Psoas muscle (tissue), 8 donors: ENCODE data around the gene SMARCD3. TPM values are rescaled to one million over a fixed set of nuclear protein-coding genes. Genes with fewer than 3 reads are reported as not detected.

Source experiments
- ATAC-seq, 4 donors: fragments of 200-7000 bp; cut with Tn5 transposase; one replicate each; pipeline ENCODE4 v1.9.1; 2020; ENCODE audit warnings: moderate library complexity in 3 of 4, mild to moderate bottlenecking in 2 of 4
- DNase-seq, 2 donors: peaks; one replicate each; pipeline ENCODE4 v3.0.0-alpha.2; 2020
- H3K27ac ChIP-seq: fragments of 200-600 bp; one replicate; pipeline ENCODE4 v1.8.0; 2022
- H3K27me3 ChIP-seq, 3 donors: fragments of 200-600 bp in 1 of 3; one replicate each; pipeline versions ENCODE4 v1.6.1 to v1.8.0; 2013 to 2022; ENCODE audit warnings: low read length in 2 of 3, mild to moderate bottlenecking in 2 of 3, moderate library complexity in 1 of 3; ENCODE audit not compliant: insufficient read depth in 3 of 3
- H3K36me3 ChIP-seq, 2 donors: fragments of 200-600 bp in 1 of 2; one replicate each; pipeline versions ENCODE4 v1.6.1 to v1.8.0; 2013 to 2022; ENCODE audit warnings: low read depth in 1 of 2, mild to moderate bottlenecking in 1 of 2, moderate library complexity in 1 of 2; ENCODE audit not compliant: insufficient read depth in 1 of 2
- H3K4me1 ChIP-seq: fragments of 200-600 bp; one replicate; pipeline ENCODE4 v1.8.0; 2022
- H3K4me3 ChIP-seq: fragments of 200-600 bp; one replicate; pipeline ENCODE4 v1.8.0; 2022; ENCODE audit warnings: mild to moderate bottlenecking
- H3K9me3 ChIP-seq: fragments of 200-600 bp; one replicate; pipeline ENCODE4 v1.8.0; 2022
- WGBS, 3 donors: extraction: QIAGEN DNeasy Blood & Tissue Kit; methylation state at CpG; one replicate each; pipeline versions ENCODE4 v1.1.6 to v1.1.7; 2013; 5-methylcytosine and 5-hydroxymethylcytosine counted together
- intact Hi-C, 2 donors: fragments of 100-400 bp; cut with DNase I; formaldehyde crosslinking; loops; one replicate each; pipeline versions ENCODE4 v1.11.0 to v1.14.2; 2022
- polyA plus RNA-seq, 3 donors: library from polyadenylated mRNA; stranded (reverse); fragments of 200-250 nt; gene quantifications; one replicate each; pipeline ENCODE4 v1.2.3, GENCODE V29; 2013
- total RNA-seq, 4 donors: library from RNA; stranded (reverse); fragmentation: NEBNext Ultra II Directional in 2 of 4; extraction: Animal tissue kit (Norgen Biotek cat#: 25700) in 2 of 4; gene quantifications; one replicate each; pipeline versions ENCODE4 v1.2.1 to v1.2.4, GENCODE V29; 2021 to 2023
- TF ChIP-seq, protein P1 (sequence below): fragments of 200-600 bp; IDR thresholded peaks from one replicate; pipeline ENCODE4 v1.8.0; 2022; ENCODE audit warnings: antibody characterized with exemption
- donor health status: healthy with polysubstance abuse.
- donor health status: DM: no; HTN: no; CAD: no; lungs with moderate emphysema.
- donor health status: Bipolar disorder and iron deficiency.
- donor health status: healthy.
- donor health status: DM: yes; HTN: yes; CAD: no.
- donor health status: DM: no; HTN: no; CAD: no.
- donor health status: DM: no; HTN: no; CAD: no.
- donor health status: DM: yes; HTN: yes; CAD: no.

The SMARCD3 gene
- total and polyA plus RNA-seq, 7 donors: 38.3 to 138 (median 92.5) TPM

DNA sequence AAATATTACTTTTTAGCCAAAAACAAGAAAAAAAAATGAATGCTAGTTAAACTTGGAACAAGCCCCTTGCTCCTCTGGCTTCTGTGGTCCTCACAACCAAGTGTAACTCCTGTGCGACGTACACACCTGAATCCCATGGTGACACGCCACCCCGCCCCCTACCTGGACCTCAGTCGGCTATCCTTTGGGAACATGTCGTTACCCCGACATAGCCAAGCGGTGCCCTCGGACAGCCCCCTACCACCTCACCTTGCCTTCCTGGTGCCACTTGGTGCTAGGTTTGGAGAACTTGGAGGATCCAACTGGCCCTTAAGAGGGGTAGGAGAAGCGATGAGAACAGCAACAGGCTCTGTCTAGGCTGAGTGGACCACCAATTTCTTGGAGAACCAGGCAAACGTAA, 12.0 kb upstream of the SMARCD3 start:
- intact Hi-C loops: no loop called here

DNA sequence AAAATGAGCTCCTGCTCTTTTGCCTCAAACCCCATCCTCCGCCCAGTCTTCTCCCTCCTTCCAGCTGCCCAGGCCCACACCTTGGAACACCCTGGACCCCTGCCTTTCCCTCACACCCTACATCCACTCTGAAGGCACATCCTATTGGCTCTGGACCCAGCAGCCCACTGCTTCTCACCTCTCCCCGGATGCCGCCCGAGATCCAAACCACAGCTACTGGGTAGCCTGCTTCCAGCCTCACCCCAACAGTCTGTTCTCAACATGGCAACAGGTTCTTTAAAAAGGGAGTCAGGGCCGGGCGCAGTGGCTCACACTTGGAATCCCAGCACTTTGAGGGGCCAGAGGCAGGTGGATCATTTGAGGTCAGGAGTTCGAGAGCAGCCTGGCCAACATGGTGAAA, 9.5 kb upstream of the SMARCD3 start:
- peaks cover 0 to 31% (median 9%) of the 10 kb centered on the region in 3 donors for H3K27me3 ChIP-seq
- no peak for DNase-seq
- peaks cover 6% of the 10 kb centered on the region for H3K4me1 ChIP-seq
- intact Hi-C loops: no loop called here
- H3K36me3 ChIP-seq: no peaks in the 10 kb centered on the region
- no peak overlapping the region for H3K27ac ChIP-seq
- no peak overlapping the region for H3K4me3 ChIP-seq
- TF ChIP-seq, protein P1, sequence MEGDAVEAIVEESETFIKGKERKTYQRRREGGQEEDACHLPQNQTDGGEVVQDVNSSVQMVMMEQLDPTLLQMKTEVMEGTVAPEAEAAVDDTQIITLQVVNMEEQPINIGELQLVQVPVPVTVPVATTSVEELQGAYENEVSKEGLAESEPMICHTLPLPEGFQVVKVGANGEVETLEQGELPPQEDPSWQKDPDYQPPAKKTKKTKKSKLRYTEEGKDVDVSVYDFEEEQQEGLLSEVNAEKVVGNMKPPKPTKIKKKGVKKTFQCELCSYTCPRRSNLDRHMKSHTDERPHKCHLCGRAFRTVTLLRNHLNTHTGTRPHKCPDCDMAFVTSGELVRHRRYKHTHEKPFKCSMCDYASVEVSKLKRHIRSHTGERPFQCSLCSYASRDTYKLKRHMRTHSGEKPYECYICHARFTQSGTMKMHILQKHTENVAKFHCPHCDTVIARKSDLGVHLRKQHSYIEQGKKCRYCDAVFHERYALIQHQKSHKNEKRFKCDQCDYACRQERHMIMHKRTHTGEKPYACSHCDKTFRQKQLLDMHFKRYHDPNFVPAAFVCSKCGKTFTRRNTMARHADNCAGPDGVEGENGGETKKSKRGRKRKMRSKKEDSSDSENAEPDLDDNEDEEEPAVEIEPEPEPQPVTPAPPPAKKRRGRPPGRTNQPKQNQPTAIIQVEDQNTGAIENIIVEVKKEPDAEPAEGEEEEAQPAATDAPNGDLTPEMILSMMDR: no peak
- ATAC-seq: no peak
- H3K9me3 ChIP-seq: no peaks in the 10 kb centered on the region
- WGBS, 3 donors: 88 to 97% (median 89%) methylated on average over 7 of the region's 7 CpGs

More for the DNA sequence above, 12.0 kb upstream of the SMARCD3 start:
- H3K36me3 ChIP-seq: no peaks in the 10 kb centered on the region
- no peaks in the 10 kb centered on the region for H3K9me3 ChIP-seq
- peak in 1 of 2 donors; percentile 38 for DNase-seq
- H3K27ac ChIP-seq: no peak overlapping the region
- H3K4me3 ChIP-seq: no peak overlapping the region
- peaks cover 0 to 39% (median 9%) of the 10 kb centered on the region in 3 donors for H3K27me3 ChIP-seq
- ATAC-seq: no peak
- 91 to 92% (median 91%) methylated on average over 11 of the region's 11 CpGs for WGBS, 3 donors
- no peaks in the 10 kb centered on the region for H3K4me1 ChIP-seq
- TF ChIP-seq, protein P1: no peak

DNA sequence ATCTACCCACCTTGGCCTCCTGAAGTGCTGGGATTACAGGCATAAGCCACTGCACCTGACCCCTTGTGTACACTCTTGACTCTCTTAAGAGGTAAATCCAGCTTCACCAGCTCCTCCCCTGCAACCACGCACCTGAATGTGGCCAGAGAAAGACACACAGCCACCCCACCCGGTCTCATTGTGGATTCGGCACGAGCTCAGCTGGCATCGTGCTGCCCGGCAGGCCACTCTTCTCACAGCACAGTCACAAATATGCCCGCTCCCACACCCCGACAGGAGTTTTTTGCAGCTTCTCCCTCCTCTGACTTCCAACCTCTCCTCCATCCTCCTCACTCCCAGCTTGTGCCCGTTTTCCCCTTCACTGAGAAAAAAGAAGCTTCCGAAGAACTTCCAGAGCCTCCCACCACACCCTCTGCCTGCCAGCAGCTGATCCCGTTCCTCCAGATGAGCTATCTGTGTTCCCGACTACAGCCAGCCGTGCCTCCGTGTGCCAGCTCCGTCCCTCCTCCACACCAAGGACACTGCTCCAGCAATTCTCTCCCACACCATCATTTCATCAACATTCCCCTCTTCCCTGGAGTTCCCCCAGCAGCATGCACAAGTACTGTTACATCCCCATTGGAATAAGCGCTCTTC, 8.0 kb upstream of the SMARCD3 start:
- H3K36me3 ChIP-seq: no peaks in the 10 kb centered on the region
- H3K4me1 ChIP-seq: peaks cover 11% of the 10 kb centered on the region
- no peaks in the 10 kb centered on the region for H3K9me3 ChIP-seq
- 24 to 35% (median 25%) methylated on average over 16 of the region's 16 CpGs for WGBS, 3 donors
- DNase-seq (no peak), ATAC-seq (no peak)
- H3K27ac ChIP-seq: no peak overlapping the region
- no peak overlapping the region for H3K4me3 ChIP-seq
- intact Hi-C loops: no loop called here
- TF ChIP-seq, protein P1: no peak
- peaks cover 0 to 17% (median 9%) of the 10 kb centered on the region in 3 donors for H3K27me3 ChIP-seq

DNA sequence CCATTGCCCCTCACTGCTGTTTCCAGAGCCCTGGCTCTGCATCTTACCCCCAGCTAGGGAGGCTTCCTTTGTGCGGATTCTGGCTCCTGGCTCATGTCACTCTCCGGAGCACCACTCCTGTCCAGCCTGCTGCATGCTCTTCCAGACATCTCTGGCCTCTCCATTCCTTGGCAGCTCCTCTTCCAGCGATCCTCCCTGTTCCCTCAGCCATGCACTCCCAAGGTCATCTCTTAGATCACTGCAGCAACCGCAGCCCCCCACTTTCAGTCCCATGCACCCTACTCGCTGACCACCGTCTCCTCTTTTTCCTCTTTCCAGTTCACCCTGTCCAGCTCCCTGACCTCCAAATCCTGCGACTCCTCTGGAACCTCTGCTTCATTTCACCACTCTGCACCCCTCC, 6.9 kb upstream of the SMARCD3 start:
- DNase-seq (peak in 1 of 2 donors; percentile 4), ATAC-seq (no peak)
- TF ChIP-seq, protein P1: no peak
- WGBS, 3 donors: 69 to 70% (median 70%) methylated on average over 7 of the region's 7 CpGs
- Histone ChIP-seq H3K9me3 (no peaks in the 10 kb centered on the region), H3K27me3 (peaks cover 0 to 9% (median 6%) of the 10 kb centered on the region in 3 donors), H3K27ac (no peak overlapping the region), H3K4me1 (peaks cover 22% of the 10 kb centered on the region), H3K36me3 (no peaks in the 10 kb centered on the region), H3K4me3 (no peak overlapping the region)
- intact Hi-C loops: no loop called here

DNA sequence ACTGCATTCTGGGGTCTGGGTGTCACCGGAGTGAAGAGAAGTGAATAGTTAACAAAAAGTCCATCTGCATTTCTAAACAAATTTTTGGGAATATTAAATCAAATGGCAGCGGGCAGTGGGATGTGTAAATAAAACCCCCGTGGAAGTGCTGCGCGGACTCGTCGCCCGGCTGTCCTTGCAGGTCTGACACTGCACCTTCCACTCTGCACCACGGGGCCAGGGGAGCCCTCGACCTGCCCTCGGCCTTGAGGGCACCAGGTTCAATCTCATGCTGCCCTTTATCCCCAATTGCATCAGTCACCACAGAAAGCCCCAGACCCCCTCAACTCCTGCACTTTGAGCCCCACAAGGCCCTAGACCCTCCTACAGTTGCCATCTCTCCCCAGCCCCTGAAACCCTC, 6.4 kb upstream of the SMARCD3 start:
- TF ChIP-seq, protein P1: no peak
- no peak overlapping the region for H3K4me3 ChIP-seq
- peaks cover 0 to 9% (median 6%) of the 10 kb centered on the region in 3 donors for H3K27me3 ChIP-seq
- 76 to 88% (median 82%) methylated on average over 11 of the region's 11 CpGs for WGBS, 3 donors
- H3K4me1 ChIP-seq: peaks cover 26% of the 10 kb centered on the region
- H3K9me3 ChIP-seq: no peaks in the 10 kb centered on the region
- ATAC-seq (no peak), DNase-seq (peak in 1 of 2 donors; percentile 26)
- intact Hi-C loops: loop anchor here in 1 of 2 donors (5.0 kb wide), 2 partner anchors 47 to 133 kb away; no protein-coding TSS in a partner anchor
- H3K27ac ChIP-seq: no peak overlapping the region
- H3K36me3 ChIP-seq: no peaks in the 10 kb centered on the region
